Endothelial cell (in vitro differentiated cells): Measurements from ENCODE around the gene CES1. TPM values are rescaled to one million over a fixed set of nuclear protein-coding genes. Genes with fewer than 3 reads are reported as not detected.
"Not testable (repeated sequence)": the region's sequence is repeated elsewhere in the genome, so short reads cannot be mapped to it uniquely, and the experiment has no call there.

Experiments
- DNase-seq: peaks from one replicate; pipeline ENCODE4 v3.0.0; 2021; ENCODE audit warnings: low spot score
- H3K27ac Mint-ChIP-seq: one replicate; pipeline ENCODE4 v1.8.0; 2021; ENCODE audit warnings: mixed read lengths, inconsistent platforms; ENCODE audit not compliant: unreplicated experiment
- H3K27me3 Mint-ChIP-seq: one replicate; pipeline ENCODE4 v1.8.0; 2021; ENCODE audit warnings: mild to moderate bottlenecking, moderate library complexity, mixed read lengths, inconsistent platforms; ENCODE audit not compliant: unreplicated experiment
- H3K36me3 Mint-ChIP-seq: one replicate; pipeline ENCODE4 v1.8.0; 2021; ENCODE audit warnings: mild to moderate bottlenecking, low read depth, mixed read lengths, inconsistent platforms; ENCODE audit not compliant: unreplicated experiment
- H3K4me1 Mint-ChIP-seq: one replicate; pipeline ENCODE4 v1.8.0; 2021; ENCODE audit warnings: mild to moderate bottlenecking, mixed read lengths, inconsistent platforms; ENCODE audit not compliant: unreplicated experiment
- H3K4me3 Mint-ChIP-seq: one replicate; pipeline ENCODE4 v1.8.0; 2021; ENCODE audit warnings: mild to moderate bottlenecking, mixed read lengths, inconsistent platforms; ENCODE audit not compliant: unreplicated experiment
- H3K9me3 Mint-ChIP-seq: one replicate; pipeline ENCODE4 v1.8.0; 2021; ENCODE audit warnings: mixed read lengths, inconsistent platforms; ENCODE audit not compliant: unreplicated experiment
- CTCF ChIP-seq: fragments of 200-600 bp; sonication (generic); IDR thresholded peaks from one replicate; pipeline ENCODE4 v1.5.0; 2021; ENCODE audit warnings: antibody characterized with exemption; ENCODE audit not compliant: unreplicated experiment
- total RNA-seq: library from RNA; stranded (reverse); fragmentation: NEBNext Ultra II Directional; extraction: Animal tissue kit (Norgen Biotek cat#: 25700); gene quantifications from one replicate; pipeline ENCODE4 v1.2.1, GENCODE V29; 2021; ENCODE audit not compliant: unreplicated experiment

Gene CES1
- total RNA-seq, 1 donor from 2014 or later, result not detected

GRCh38 chr16:55765161-55765560 is 67.7 kb downstream of the CES1 start:
- no peak for DNase-seq
- no peaks in the 10 kb centered on the region for H3K9me3 Mint-ChIP-seq
- H3K27me3 Mint-ChIP-seq, result no peaks in the 10 kb centered on the region
- no peak overlapping the region for H3K27ac Mint-ChIP-seq
- TF ChIP-seq CTCF, result no peak
- H3K4me3 Mint-ChIP-seq, result no peak overlapping the region
- H3K36me3 Mint-ChIP-seq, result no peaks in the 10 kb centered on the region
- H3K4me1 Mint-ChIP-seq, result peaks cover 12% of the 10 kb centered on the region

- DNase-seq, result peak; percentile 6
- TF ChIP-seq CTCF, result no peak
- H3K9me3 Mint-ChIP-seq, result peaks cover 3% of the 10 kb centered on the region
- H3K36me3 Mint-ChIP-seq, result no peaks in the 10 kb centered on the region
- no peak overlapping the region for H3K27ac Mint-ChIP-seq
- peaks cover 4% of the 10 kb centered on the region for H3K27me3 Mint-ChIP-seq
- peak overlapping the region; percentile 47 for H3K4me3 Mint-ChIP-seq
- peaks cover 14% of the 10 kb centered on the region for H3K4me1 Mint-ChIP-seq
Observed at GRCh38 chr16:55760310-55761001, 72.4 kb downstream of the CES1 start.

- not testable (repeated sequence) for H3K4me3 Mint-ChIP-seq, H3K36me3 Mint-ChIP-seq, H3K27me3 Mint-ChIP-seq, DNase-seq, H3K27ac Mint-ChIP-seq, H3K9me3 Mint-ChIP-seq
- H3K4me1 Mint-ChIP-seq, result peaks cover 14% of the 10 kb centered on the region
Observed at GRCh38 chr16:55759965-55760309, 73.0 kb downstream of the CES1 start.

- Mint-ChIP-seq H3K4me1 (peaks cover 14% of the 10 kb centered on the region), H3K9me3 (peaks cover 15% of the 10 kb centered on the region)
- H3K27ac Mint-ChIP-seq, H3K4me3 Mint-ChIP-seq, DNase-seq, H3K27me3 Mint-ChIP-seq, H3K36me3 Mint-ChIP-seq: not testable (repeated sequence)
Observed at GRCh38 chr16:55757595-55758527, 75.0 kb downstream of the CES1 start.

- TF ChIP-seq CTCF, result no peak
- H3K27ac Mint-ChIP-seq, result no peak overlapping the region
- H3K9me3 Mint-ChIP-seq, result peaks cover 19% of the 10 kb centered on the region
- peaks cover 9% of the 10 kb centered on the region for H3K4me1 Mint-ChIP-seq
- H3K4me3 Mint-ChIP-seq, result no peak overlapping the region
- H3K36me3 Mint-ChIP-seq, result no peaks in the 10 kb centered on the region
- DNase-seq, result no peak
- peaks cover 4% of the 10 kb centered on the region for H3K27me3 Mint-ChIP-seq
Observed at GRCh38 chr16:55756963-55757362, 75.9 kb downstream of the CES1 start.

GRCh38 chr16:55754056-55754455 is 78.8 kb downstream of the CES1 start:
- DNase-seq, result no peak
- no peaks in the 10 kb centered on the region for H3K4me1 Mint-ChIP-seq
- no peaks in the 10 kb centered on the region for H3K36me3 Mint-ChIP-seq
- peaks cover 19% of the 10 kb centered on the region for H3K9me3 Mint-ChIP-seq
- no peak overlapping the region for H3K27ac Mint-ChIP-seq
- no peak overlapping the region for H3K4me3 Mint-ChIP-seq
- peaks cover 2% of the 10 kb centered on the region for H3K27me3 Mint-ChIP-seq
- TF ChIP-seq CTCF, result no peak

- peaks cover 19% of the 10 kb centered on the region for H3K9me3 Mint-ChIP-seq
- peak overlapping the region; percentile 84 for H3K27ac Mint-ChIP-seq
- H3K4me1 Mint-ChIP-seq, DNase-seq, H3K27me3 Mint-ChIP-seq, H3K36me3 Mint-ChIP-seq, H3K4me3 Mint-ChIP-seq: not testable (repeated sequence)
Observed at GRCh38 chr16:55753145-55753631, 79.7 kb downstream of the CES1 start.
